ENCODE measurements around the gene MAEA.

Gene MAEA

DNA sequence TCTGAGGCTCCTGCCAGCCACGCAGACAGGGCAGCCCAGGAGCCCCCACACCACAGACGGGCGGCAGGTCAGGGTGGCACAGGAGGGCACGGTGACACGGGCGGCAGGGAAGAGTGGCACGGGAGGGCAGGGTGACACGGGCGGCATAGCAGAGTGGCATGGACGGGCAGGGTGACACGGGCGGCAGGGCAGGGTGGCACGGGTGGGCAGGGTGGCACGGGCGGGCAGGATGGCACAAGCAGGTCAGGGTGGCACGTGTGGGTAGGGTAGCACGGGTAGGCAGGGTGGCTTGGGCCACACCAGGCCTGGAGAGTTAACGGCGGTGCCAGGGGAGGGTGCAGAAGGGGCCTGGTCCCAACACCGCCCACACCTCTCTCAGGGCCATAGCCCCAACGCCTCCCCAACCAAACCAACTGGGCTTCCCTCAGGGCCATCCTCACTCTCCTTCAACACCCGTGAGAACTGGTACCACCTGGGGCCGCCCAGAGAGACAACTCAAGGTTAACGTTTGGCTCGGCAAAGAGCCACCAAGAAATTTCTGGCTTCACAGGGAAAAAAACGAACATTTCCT, 44.1 kb upstream of the MAEA start:
- no peak overlapping the region for H3K4me3 ChIP-seq (ENCODE audit: low read length)
- peaks cover 5% of the 10 kb centered on the region for H3K9me3 ChIP-seq (ENCODE audit: insufficient read depth, low read depth, low read length)
- H3K27ac ChIP-seq (ENCODE audit: low read length): no peak overlapping the region
- H3K36me3 ChIP-seq (ENCODE audit: insufficient read depth, low read depth, low read length): peaks cover 10% of the 10 kb centered on the region; the same call in 1 of the 2 replicates
- H3K9ac ChIP-seq (ENCODE audit: low read depth, low read length): no peak overlapping the region
- H3K4me1 ChIP-seq (ENCODE audit: insufficient read depth, low read length): peaks cover 4% of the 10 kb centered on the region; the same call in 1 of the 2 replicates
- peaks cover 6% of the 10 kb centered on the region; the same call in 1 of the 2 replicates for H3K27me3 ChIP-seq (ENCODE audit: insufficient read depth, low read length)

DNA sequence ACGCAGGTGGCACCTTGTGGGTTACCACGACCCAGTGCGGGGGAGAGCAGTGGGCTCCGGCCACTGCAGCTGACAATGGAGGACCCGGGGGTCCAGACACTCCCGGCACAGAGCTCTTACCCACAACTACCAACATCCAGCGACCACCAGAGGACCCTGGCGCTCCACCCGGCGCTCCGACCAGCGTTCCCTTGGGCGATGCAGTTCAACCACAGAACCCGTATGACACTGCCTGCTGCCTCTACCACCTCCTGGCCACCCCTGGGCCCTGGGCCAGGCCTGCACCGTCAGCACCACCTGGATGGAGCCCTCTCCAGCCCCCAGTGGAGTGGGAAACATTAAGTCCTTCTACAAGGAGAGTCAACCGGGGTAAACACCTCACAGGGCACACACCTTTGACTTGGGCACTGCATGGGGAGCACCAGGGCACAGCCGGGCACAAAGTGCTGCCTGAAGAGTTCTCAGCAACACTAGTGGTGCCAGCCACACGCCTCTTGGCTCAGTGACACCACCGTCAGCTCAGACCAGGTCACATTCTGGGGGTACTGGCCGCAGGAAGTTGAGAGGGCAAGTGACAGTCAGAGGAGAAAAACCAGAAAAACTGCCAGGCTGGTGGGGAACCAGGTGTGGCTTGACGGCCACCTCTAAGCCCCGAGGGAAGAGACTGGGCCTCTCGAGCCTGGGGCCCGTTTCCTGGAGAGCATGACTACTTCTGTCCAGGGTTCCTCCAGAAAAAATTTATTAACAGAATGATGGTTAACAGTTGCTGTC, 43.4 kb upstream of the MAEA start:
- H3K27me3 ChIP-seq (ENCODE audit: insufficient read depth, low read length): peaks cover 6% of the 10 kb centered on the region; the same call in 1 of the 2 replicates
- H3K4me3 ChIP-seq (ENCODE audit: low read length): no peak overlapping the region
- H3K27ac ChIP-seq (ENCODE audit: low read length): no peak overlapping the region
- no peak overlapping the region for H3K9ac ChIP-seq (ENCODE audit: low read depth, low read length)
- H3K9me3 ChIP-seq (ENCODE audit: insufficient read depth, low read depth, low read length): peaks cover 12% of the 10 kb centered on the region
- peaks cover 4% of the 10 kb centered on the region; the same call in 1 of the 2 replicates for H3K4me1 ChIP-seq (ENCODE audit: insufficient read depth, low read length)
- H3K36me3 ChIP-seq (ENCODE audit: insufficient read depth, low read depth, low read length): peaks cover 8% of the 10 kb centered on the region; the same call in 1 of the 2 replicates

DNA sequence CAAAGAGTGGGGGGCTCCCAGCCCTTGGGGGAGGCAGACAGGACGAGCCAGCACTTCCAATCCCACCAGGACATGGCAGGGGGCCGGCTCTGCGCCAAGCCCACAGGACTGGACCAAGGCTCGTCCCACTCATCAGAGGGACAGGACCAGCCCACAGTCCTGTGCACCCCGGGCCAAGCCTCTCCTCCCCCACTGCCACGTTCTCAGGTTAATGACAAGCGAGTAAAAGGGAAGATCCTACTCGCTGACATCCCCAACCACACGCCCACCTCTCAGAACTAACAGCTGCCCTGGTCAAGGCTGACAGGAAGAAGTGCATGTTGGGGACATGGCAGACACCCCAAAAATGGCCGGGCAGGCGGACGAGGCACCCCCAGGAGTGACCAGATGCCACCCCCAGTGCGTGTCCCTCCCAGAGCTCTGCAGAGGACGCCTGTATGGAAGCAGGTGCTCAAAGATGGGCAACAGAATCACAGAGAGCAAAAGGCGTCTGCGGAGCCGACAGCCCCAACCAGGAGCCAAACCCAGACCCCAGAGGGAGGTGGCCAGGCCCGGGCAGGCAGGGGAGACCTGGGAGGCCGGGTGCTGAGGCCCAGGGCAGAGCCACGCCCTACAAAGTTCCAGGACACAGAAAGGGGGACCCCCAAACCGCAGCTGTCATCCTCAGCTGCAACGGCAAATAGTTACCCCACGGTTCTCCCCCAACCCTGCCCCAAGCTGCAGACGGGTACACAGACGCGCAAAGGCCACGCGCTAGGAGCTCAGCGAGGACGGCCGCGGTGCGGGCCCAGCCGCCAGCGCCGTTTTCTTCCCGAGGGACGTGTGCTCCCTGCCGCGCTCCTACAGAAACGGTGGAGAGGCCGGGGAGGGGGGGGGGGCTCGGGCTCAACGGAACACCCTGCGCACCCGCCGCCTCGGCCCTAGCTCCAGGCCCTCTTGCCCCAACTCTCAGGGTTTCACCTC, 42.5 kb upstream of the MAEA start:
- H3K9me3 ChIP-seq (ENCODE audit: insufficient read depth, low read depth, low read length): peaks cover 21% of the 10 kb centered on the region
- peaks cover 4% of the 10 kb centered on the region; the same call in 1 of the 2 replicates for H3K4me1 ChIP-seq (ENCODE audit: insufficient read depth, low read length)
- peaks cover 8% of the 10 kb centered on the region; the same call in 1 of the 2 replicates for H3K36me3 ChIP-seq (ENCODE audit: insufficient read depth, low read depth, low read length)
- peaks cover 6% of the 10 kb centered on the region; the same call in 1 of the 2 replicates for H3K27me3 ChIP-seq (ENCODE audit: insufficient read depth, low read length)
- H3K4me3 ChIP-seq (ENCODE audit: low read length): peak overlapping the region; percentile 84
- H3K27ac ChIP-seq (ENCODE audit: low read length): peak overlapping the region; percentile 77
- peak overlapping the region; percentile 94 for H3K9ac ChIP-seq (ENCODE audit: low read depth, low read length)

DNA sequence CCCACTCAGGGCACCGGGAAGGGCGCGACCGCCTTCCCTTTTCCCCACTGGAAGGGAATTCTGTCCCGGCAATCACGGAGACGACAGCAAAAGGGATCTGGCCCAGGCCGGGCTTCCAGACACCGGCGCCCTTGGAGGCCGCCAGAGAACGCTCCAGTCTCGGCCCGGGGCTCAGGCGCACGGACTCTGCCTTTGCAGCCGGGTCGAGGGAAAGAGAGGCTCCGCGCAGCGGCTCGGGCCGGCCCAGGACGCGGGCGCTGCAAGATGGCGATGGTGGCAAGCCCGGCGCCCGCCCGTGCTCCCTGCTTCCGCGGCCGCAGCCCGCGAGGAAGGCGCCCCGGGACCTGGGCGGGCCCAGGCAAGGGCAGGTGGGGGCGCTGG, 41.8 kb upstream of the MAEA start:
- Histone ChIP-seq H3K4me1 (ENCODE audit: insufficient read depth, low read length) (peaks cover 4% of the 10 kb centered on the region; the same call in 1 of the 2 replicates), H3K27ac (ENCODE audit: low read length) (peak overlapping the region; percentile 77)

DNA sequence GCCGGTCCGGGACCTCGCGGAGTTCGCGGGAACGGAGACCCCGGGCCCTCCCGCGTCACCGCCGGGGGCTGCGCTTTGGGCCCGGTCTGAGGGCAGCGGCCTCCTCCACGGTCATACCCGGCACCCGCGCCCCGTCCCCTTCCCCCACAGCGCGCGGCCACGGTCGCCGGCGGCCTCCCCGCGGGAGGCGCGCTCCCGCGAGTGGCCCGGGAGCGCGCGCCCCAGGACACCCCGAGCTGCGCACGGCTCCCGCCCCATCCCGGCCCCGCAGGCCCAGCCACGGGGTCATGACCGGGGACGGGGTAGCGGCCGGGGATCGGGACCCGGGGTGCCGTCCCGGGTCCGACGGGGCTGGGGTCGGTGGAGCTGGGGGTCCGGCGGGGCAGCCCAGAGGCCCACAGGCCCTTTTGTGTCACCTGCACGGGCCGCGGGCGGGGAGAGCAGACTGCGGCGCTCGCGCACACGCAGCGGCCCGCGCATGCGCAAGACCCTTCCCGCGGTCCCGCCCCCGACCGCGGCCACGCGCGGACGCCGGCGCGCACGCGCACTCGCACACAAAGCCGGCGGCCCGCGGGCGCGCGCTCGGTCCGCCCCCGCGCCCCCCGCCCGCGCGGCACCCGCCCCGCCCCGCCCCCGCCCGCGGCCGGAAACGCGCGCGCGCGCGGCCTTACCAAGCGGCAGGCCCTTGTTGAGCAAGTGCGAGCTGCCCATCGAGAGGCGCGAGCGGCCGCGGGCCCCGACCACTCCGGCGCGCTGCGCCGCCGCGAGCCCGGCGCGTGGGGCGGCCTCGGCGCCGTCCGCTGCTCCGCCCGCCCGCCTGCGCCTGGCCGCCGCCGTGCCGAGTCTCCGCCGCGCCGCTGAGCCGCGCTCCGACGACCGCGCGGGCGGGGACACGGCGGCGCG, 41.2 kb upstream of the MAEA start, which contains the start of gene CTBP1:
Gene CTBP1 (minus strand): TSS at position 886 of the 903 bp plus-strand sequence. CDS start 7,799 bp downstream, outside the sequence.
- Histone ChIP-seq H3K4me3 (ENCODE audit: low read length) (peak within 1 kb of the TSS; percentile 84), H3K9ac (ENCODE audit: low read depth, low read length) (peak within 1 kb of the TSS; percentile 94), H3K4me1 (ENCODE audit: insufficient read depth, low read length) (peaks cover 4% of the 10 kb centered on the region; the same call in 1 of the 2 replicates), H3K27me3 (ENCODE audit: insufficient read depth, low read length) (peaks cover 6% of the 10 kb centered on the region; the same call in 1 of the 2 replicates), H3K27ac (ENCODE audit: low read length) (peak within 1 kb of the TSS; percentile 77), H3K36me3 (ENCODE audit: insufficient read depth, low read depth, low read length) (peaks cover 8% of the 10 kb centered on the region; the same call in 1 of the 2 replicates), H3K9me3 (ENCODE audit: insufficient read depth, low read depth, low read length) (peaks cover 33% of the 10 kb centered on the region)

More for the DNA sequence above, 41.8 kb upstream of the MAEA start:
- H3K9ac ChIP-seq (ENCODE audit: low read depth, low read length): peak overlapping the region; percentile 94
- peaks cover 27% of the 10 kb centered on the region for H3K9me3 ChIP-seq (ENCODE audit: insufficient read depth, low read depth, low read length)
- H3K4me3 ChIP-seq (ENCODE audit: low read length): peak overlapping the region; percentile 84
- peaks cover 8% of the 10 kb centered on the region; the same call in 1 of the 2 replicates for H3K36me3 ChIP-seq (ENCODE audit: insufficient read depth, low read depth, low read length)
- peaks cover 6% of the 10 kb centered on the region; the same call in 1 of the 2 replicates for H3K27me3 ChIP-seq (ENCODE audit: insufficient read depth, low read length)

DNA sequence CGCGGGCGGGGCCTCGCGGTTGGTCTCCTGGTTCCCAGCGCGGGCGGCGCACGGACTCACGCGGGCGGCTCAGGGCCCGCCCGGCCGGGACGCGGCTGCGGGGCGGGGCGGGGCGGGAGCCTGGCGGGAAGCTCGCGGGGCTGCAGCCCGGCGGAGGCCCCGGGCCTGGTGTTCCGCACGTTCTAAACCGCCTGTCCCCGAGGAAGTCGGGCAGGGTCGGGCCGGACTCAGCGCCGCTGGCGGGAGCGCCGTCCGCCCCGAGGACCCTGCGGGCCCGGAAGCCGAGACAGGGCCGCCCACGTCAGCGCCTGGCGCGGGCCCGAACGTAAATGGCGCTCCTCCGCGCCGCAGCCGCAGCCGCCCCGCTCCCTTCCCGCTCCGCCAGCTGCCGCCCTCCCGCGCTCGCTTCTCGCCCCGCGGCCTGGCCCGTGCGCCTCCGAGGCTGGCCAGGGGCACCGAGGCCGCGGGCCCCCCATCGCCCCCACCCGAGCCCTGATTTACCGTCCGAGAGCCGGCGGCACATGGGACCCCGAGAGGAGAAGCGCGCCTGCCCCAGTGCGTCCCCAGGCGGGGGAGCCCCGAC, 40.5 kb upstream of the MAEA start:
- Histone ChIP-seq H3K4me1 (ENCODE audit: insufficient read depth, low read length) (peaks cover 4% of the 10 kb centered on the region; the same call in 1 of the 2 replicates), H3K27ac (ENCODE audit: low read length) (no peak overlapping the region), H3K4me3 (ENCODE audit: low read length) (peak overlapping the region; percentile 69), H3K36me3 (ENCODE audit: insufficient read depth, low read depth, low read length) (peaks cover 8% of the 10 kb centered on the region; the same call in 1 of the 2 replicates), H3K9ac (ENCODE audit: low read depth, low read length) (peak overlapping the region; percentile 75; the same call in 1 of the 2 replicates), H3K27me3 (ENCODE audit: insufficient read depth, low read length) (peaks cover 6% of the 10 kb centered on the region; the same call in 1 of the 2 replicates), H3K9me3 (ENCODE audit: insufficient read depth, low read depth, low read length) (peaks cover 40% of the 10 kb centered on the region)

DNA sequence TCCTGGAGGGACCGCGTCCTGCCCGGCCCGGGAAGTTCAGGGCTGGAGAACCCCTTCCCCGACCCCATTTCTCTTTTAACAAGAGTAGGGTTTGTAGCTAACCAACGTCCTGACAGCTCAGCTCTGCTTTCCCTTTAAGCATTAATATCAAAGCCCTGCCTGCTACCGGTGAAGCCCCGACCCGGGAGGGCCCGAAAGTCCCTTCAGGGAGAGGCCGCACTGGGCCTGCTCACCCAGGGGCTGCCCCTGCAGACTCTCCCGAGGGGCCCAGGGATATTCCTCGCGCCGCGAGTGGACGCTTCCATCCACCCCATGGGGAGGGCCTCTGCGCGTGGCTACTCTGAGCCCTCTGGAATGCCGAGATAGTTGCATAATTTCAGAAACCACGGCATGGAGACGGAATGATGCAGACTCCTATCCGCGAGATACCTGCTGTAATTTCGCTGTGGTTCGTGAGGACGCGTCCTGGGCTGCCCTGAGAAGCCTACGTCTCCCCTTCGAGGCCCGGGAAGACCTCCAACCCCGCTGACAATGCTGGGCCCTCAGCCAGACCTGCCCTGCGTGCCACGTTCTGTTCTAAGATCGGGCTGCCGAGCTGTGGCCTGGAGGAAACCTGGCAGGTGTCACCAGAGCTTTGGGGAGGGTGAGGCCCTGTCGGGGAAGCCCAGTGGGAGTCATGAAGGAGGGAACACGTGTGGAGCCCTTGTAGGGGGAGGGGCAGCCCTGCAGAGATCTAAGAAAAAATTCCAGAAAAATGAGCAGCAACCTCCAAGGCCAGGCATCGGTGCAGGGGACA, 39.8 kb upstream of the MAEA start:
- H3K27me3 ChIP-seq (ENCODE audit: insufficient read depth, low read length): peaks cover 6% of the 10 kb centered on the region; the same call in 1 of the 2 replicates

DNA sequence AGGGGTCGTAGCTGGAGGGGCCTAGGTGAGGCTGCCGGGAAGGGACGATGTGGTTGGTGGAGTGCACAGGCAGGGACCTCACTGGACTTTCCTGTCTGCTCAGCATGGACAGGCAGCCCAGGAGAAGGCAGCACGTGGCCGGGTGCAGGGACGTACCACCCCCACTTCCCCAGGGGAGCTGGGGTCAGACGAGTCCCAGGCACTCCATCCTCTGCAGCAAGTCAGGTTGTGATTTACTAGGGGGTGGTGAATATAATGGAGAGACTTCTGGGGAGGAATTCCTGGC, 39.2 kb upstream of the MAEA start:
- H3K9me3 ChIP-seq (ENCODE audit: insufficient read depth, low read depth, low read length): peaks cover 53% of the 10 kb centered on the region

More for the DNA sequence above, 39.8 kb upstream of the MAEA start:
- peak overlapping the region; percentile 75; the same call in 1 of the 2 replicates for H3K9ac ChIP-seq (ENCODE audit: low read depth, low read length)
- H3K36me3 ChIP-seq (ENCODE audit: insufficient read depth, low read depth, low read length): peaks cover 8% of the 10 kb centered on the region; the same call in 1 of the 2 replicates
- H3K9me3 ChIP-seq (ENCODE audit: insufficient read depth, low read depth, low read length): peaks cover 47% of the 10 kb centered on the region
- peak overlapping the region; percentile 69 for H3K4me3 ChIP-seq (ENCODE audit: low read length)
- no peak overlapping the region for H3K27ac ChIP-seq (ENCODE audit: low read length)
- H3K4me1 ChIP-seq (ENCODE audit: insufficient read depth, low read length): peaks cover 4% of the 10 kb centered on the region; the same call in 1 of the 2 replicates

DNA sequence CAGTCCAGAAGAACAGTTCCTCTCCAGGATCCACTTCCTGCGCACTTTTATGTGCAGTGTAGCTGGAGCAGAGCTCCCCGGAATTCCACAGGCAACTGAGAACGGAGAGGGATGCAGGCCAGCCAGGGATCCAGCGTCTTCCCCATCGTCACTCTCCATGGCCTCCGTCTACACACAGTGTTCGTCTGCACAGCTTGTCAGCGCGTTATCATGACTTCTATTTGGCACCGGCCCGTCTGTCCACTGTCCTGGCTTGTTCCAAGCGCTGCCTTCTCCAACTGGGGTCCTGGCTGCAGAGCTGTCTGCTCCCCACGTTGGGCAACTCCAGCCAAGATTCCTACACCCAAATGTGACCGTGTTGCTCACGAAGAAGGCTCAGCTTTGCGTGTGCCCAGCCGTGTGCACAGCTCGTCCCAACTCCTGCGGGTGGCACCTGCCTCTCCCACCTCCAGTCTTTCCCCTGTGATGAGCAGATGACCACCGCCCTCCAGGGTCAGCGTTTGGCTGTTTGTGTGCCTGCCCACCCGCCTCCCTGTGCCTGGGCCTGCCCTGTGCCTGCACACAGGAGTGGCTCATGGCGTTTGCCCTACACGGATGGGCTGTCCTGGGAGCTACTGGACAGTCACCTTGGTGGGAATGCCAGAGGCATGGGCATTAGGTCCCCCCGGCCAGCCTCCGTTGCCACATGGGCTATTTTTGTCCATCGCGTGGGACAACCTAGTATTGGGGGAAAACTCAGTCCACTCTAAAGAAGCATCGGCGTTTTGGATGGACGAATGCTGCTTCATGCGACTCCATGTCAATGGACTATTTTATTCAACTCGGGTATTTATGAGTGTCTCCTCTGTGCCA, 38.5 kb upstream of the MAEA start:
- Histone ChIP-seq H3K4me3 (ENCODE audit: low read length) (no peak overlapping the region), H3K27ac (ENCODE audit: low read length) (no peak overlapping the region), H3K9me3 (ENCODE audit: insufficient read depth, low read depth, low read length) (peaks cover 59% of the 10 kb centered on the region), H3K27me3 (ENCODE audit: insufficient read depth, low read length) (peaks cover 6% of the 10 kb centered on the region; the same call in 1 of the 2 replicates), H3K36me3 (ENCODE audit: insufficient read depth, low read depth, low read length) (peaks cover 8% of the 10 kb centered on the region; the same call in 1 of the 2 replicates), H3K4me1 (ENCODE audit: insufficient read depth, low read length) (peaks cover 4% of the 10 kb centered on the region; the same call in 1 of the 2 replicates), H3K9ac (ENCODE audit: low read depth, low read length) (no peak overlapping the region)

More for the DNA sequence above, 39.2 kb upstream of the MAEA start:
- peaks cover 6% of the 10 kb centered on the region; the same call in 1 of the 2 replicates for H3K27me3 ChIP-seq (ENCODE audit: insufficient read depth, low read length)
- peaks cover 4% of the 10 kb centered on the region; the same call in 1 of the 2 replicates for H3K4me1 ChIP-seq (ENCODE audit: insufficient read depth, low read length)
- H3K9ac ChIP-seq (ENCODE audit: low read depth, low read length): no peak overlapping the region
- H3K4me3 ChIP-seq (ENCODE audit: low read length): peak overlapping the region; percentile 69; the same call in 1 of the 2 replicates
- H3K27ac ChIP-seq (ENCODE audit: low read length): no peak overlapping the region
- H3K36me3 ChIP-seq (ENCODE audit: insufficient read depth, low read depth, low read length): peaks cover 8% of the 10 kb centered on the region; the same call in 1 of the 2 replicates

All from iPS-20b (cell line).